Measurements from ENCODE around the gene LOXL3. TPM values are rescaled to one million over a fixed set of nuclear protein-coding genes. Genes with fewer than 3 reads are reported as not detected.

LOXL3 gene
- total RNA-seq, 2 experiments from 2014 or later, result 0.25 TPM; not detected in 1

- peaks cover 25% of the 10 kb centered on the region for H3K27me3 Mint-ChIP-seq
- peaks cover 0 to 6% of the 10 kb centered on the region in 2 experiments for H3K9me3 ChIP-seq (ENCODE audit: control insufficient read depth in 1 of 2, insufficient read depth in 1 of 2, low read length in 2 of 2)
- no peak overlapping the region for H3K27ac Mint-ChIP-seq
- DNase-seq (no peak), ATAC-seq (ENCODE audit: poor library complexity) (no peak)
- H3K27ac ChIP-seq (ENCODE audit: low read depth in 1 of 2, low read length in 2 of 2), result no peak overlapping the region
- H3K4me1 ChIP-seq (ENCODE audit: insufficient read depth, low read length), result peaks cover 18% of the 10 kb centered on the region
- H3K4me1 Mint-ChIP-seq (ENCODE audit: low read depth), result peaks cover 22% of the 10 kb centered on the region
- TF ChIP-seq, protein P1, sequence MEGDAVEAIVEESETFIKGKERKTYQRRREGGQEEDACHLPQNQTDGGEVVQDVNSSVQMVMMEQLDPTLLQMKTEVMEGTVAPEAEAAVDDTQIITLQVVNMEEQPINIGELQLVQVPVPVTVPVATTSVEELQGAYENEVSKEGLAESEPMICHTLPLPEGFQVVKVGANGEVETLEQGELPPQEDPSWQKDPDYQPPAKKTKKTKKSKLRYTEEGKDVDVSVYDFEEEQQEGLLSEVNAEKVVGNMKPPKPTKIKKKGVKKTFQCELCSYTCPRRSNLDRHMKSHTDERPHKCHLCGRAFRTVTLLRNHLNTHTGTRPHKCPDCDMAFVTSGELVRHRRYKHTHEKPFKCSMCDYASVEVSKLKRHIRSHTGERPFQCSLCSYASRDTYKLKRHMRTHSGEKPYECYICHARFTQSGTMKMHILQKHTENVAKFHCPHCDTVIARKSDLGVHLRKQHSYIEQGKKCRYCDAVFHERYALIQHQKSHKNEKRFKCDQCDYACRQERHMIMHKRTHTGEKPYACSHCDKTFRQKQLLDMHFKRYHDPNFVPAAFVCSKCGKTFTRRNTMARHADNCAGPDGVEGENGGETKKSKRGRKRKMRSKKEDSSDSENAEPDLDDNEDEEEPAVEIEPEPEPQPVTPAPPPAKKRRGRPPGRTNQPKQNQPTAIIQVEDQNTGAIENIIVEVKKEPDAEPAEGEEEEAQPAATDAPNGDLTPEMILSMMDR (IDR thresholded peaks at IDR 0.05), result no peak
- no peak overlapping the region for H3K4me3 ChIP-seq (ENCODE audit: low read length)
- POLR2A ChIA-PET, result interaction anchor here (1.9 kb wide), 1 partner anchor 9 kb away, joined by 5 read pairs; no protein-coding TSS in a partner anchor
- intact Hi-C loops (cut with DNase I, micrococcal nuclease), result no loop called here
- H3K36me3 ChIP-seq (ENCODE audit: insufficient read depth, low read length), result peaks cover 29% of the 10 kb centered on the region
- peaks cover 44% of the 10 kb centered on the region for H3K36me3 Mint-ChIP-seq (ENCODE audit: low read depth)
- CTCF ChIA-PET, result no interaction called here
- H3K27me3 ChIP-seq (ENCODE audit: control insufficient read depth in 1 of 2, insufficient read depth in 2 of 2, low read length in 2 of 2), result peaks cover 7% of the 10 kb centered on the region in 2 experiments
- no peaks in the 10 kb centered on the region for H3K9me3 Mint-ChIP-seq
- no peak overlapping the region for H3K4me3 Mint-ChIP-seq
These were observed 28.6 kb downstream of the LOXL3 start for GRCh38 chr2:74524955-74525716.

DNA sequence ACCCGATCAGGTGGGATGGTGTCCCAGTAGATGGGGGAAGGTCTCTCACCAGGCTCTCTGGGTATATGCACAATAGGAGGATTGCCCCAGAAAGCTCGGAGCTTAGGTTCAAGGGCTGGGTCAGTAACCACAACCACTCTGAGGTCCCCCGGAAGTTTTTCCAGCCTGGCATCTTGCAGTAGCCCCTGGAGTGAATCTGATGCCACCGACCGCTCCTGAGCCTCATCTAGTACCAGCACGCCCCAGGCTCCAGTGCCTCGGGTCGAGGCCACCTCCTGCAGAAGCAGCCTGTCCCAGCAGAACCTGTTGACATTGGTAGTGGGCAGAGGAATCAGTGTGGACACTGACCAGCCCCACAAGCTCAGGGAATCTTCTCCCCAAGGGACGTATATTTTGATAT is 29.7 kb downstream of the LOXL3 start:
- CTCF ChIA-PET, result interaction anchor here (1.0 kb wide), 1 partner anchor 41 kb away, joined by 3 read pairs; the partner anchor contains the start of genes CCDC142 and TTC31
- no peak overlapping the region for H3K27ac Mint-ChIP-seq
- TF ChIP-seq, protein P1 (IDR thresholded peaks at IDR 0.05), result no peak
- H3K27me3 ChIP-seq (ENCODE audit: control insufficient read depth in 1 of 2, insufficient read depth in 2 of 2, low read length in 2 of 2), result peaks cover 16 to 18% of the 10 kb centered on the region in 2 experiments
- intact Hi-C loops (cut with DNase I, micrococcal nuclease), result no loop called here
- DNase-seq, result no peak
- H3K36me3 Mint-ChIP-seq (ENCODE audit: low read depth), result peaks cover 40% of the 10 kb centered on the region
- no peak overlapping the region for H3K27ac ChIP-seq (ENCODE audit: low read depth in 1 of 2, low read length in 2 of 2)
- peaks cover 0 to 6% of the 10 kb centered on the region in 2 experiments for H3K9me3 ChIP-seq (ENCODE audit: control insufficient read depth in 1 of 2, insufficient read depth in 1 of 2, low read length in 2 of 2)
- H3K4me1 Mint-ChIP-seq (ENCODE audit: low read depth), result peaks cover 21% of the 10 kb centered on the region
- peaks cover 29% of the 10 kb centered on the region for H3K36me3 ChIP-seq (ENCODE audit: insufficient read depth, low read length)
- no peaks in the 10 kb centered on the region for H3K9me3 Mint-ChIP-seq
- no peak overlapping the region for H3K4me3 Mint-ChIP-seq
- peaks cover 36% of the 10 kb centered on the region for H3K27me3 Mint-ChIP-seq
- POLR2A ChIA-PET, result interaction anchor here (0.9 kb wide), 1 partner anchor 17 kb away, joined by 3 read pairs; the partner anchor contains the start of gene PCGF1
- H3K4me3 ChIP-seq (ENCODE audit: low read length), result no peak overlapping the region
- ATAC-seq (ENCODE audit: poor library complexity), result no peak
- H3K4me1 ChIP-seq (ENCODE audit: insufficient read depth, low read length), result peaks cover 15% of the 10 kb centered on the region

- H3K36me3 Mint-ChIP-seq (ENCODE audit: low read depth), result peaks cover 25% of the 10 kb centered on the region
- DNase-seq (no peak), ATAC-seq (ENCODE audit: poor library complexity) (no peak)
- H3K4me3 ChIP-seq (ENCODE audit: low read length), result no peak overlapping the region
- H3K4me1 ChIP-seq (ENCODE audit: insufficient read depth, low read length), result peaks cover 5% of the 10 kb centered on the region
- CTCF ChIA-PET, result no interaction called here
- no peak overlapping the region for H3K27ac Mint-ChIP-seq
- peaks cover 51% of the 10 kb centered on the region for H3K27me3 Mint-ChIP-seq
- no peak overlapping the region for H3K27ac ChIP-seq (ENCODE audit: low read depth in 1 of 2, low read length in 2 of 2)
- peaks cover 6% of the 10 kb centered on the region for H3K4me1 Mint-ChIP-seq (ENCODE audit: low read depth)
- intact Hi-C loops (cut with DNase I, micrococcal nuclease), result no loop called here
- no peaks in the 10 kb centered on the region for H3K9me3 Mint-ChIP-seq
- peaks cover 0 to 6% of the 10 kb centered on the region in 2 experiments for H3K9me3 ChIP-seq (ENCODE audit: control insufficient read depth in 1 of 2, insufficient read depth in 1 of 2, low read length in 2 of 2)
- POLR2A ChIA-PET, result no interaction called here
- H3K27me3 ChIP-seq (ENCODE audit: control insufficient read depth in 1 of 2, insufficient read depth in 2 of 2, low read length in 2 of 2), result peaks cover 29 to 33% of the 10 kb centered on the region in 2 experiments
- TF ChIP-seq, protein P1 (IDR thresholded peaks at IDR 0.05), result no peak
- no peak overlapping the region for H3K4me3 Mint-ChIP-seq
- H3K36me3 ChIP-seq (ENCODE audit: insufficient read depth, low read length), result peaks cover 19% of the 10 kb centered on the region
These were observed 31.2 kb downstream of the LOXL3 start for GRCh38 chr2:74522516-74522915.

Measured in CD4-positive, alpha-beta T cell (primary cell).